Activated CD8-positive, alpha-beta memory T cell treated with anti-CD3 and anti-CD28 coated beads, Interleukin-2, amount 10 ng/mL, durations not matched to agents 7 days and 5 days (primary cell): ENCODE measurements around the gene C11orf86. TPM values are rescaled to one million over a fixed set of nuclear protein-coding genes. Genes with fewer than 3 reads are reported as not detected.

ENCODE experiments used
- ATAC-seq: fragments of 150-1000 bp; cut with Tn5 transposase; one replicate; pipeline ENCODE4 v1.10.0; 2021; ENCODE audit warnings: moderate library complexity
- CTCF ChIA-PET: fragments of 350-600 bp; sonication (Branson Sonifier 250); formaldehyde crosslinking; loops from one replicate; lab custom pipeline; 2021; ENCODE audit warnings: antibody characterized with exemption; lab: Charles Lee
- DNase-seq: peaks from one replicate; pipeline ENCODE4 v3.0.0-alpha.2; 2020
- H3K27ac Mint-ChIP-seq: one replicate; pipeline ENCODE4 v1.8.0; 2021; ENCODE audit warnings: mild to moderate bottlenecking, mixed read lengths
- H3K27me3 Mint-ChIP-seq: one replicate; pipeline ENCODE4 v1.8.0; 2021; ENCODE audit warnings: mixed read lengths
- H3K36me3 Mint-ChIP-seq: one replicate; pipeline ENCODE4 v1.8.0; 2021; ENCODE audit warnings: mild to moderate bottlenecking, mixed read lengths
- H3K4me1 Mint-ChIP-seq: one replicate; pipeline ENCODE4 v1.8.0; 2021; ENCODE audit warnings: mixed read lengths
- H3K4me3 Mint-ChIP-seq: one replicate; pipeline ENCODE4 v1.8.0; 2021; ENCODE audit warnings: mild to moderate bottlenecking, moderate library complexity, mixed read lengths
- H3K9me3 Mint-ChIP-seq: one replicate; pipeline ENCODE4 v1.8.0; 2022; ENCODE audit warnings: low read depth, mixed read lengths
- total RNA-seq, 2 experiments: library from RNA; stranded (reverse); gene quantifications; one replicate each; pipeline ENCODE4 v1.2.3, GENCODE V29; 2021

The C11orf86 gene
- total RNA-seq, 2 experiments from 2014 or later, result not detected

DNA sequence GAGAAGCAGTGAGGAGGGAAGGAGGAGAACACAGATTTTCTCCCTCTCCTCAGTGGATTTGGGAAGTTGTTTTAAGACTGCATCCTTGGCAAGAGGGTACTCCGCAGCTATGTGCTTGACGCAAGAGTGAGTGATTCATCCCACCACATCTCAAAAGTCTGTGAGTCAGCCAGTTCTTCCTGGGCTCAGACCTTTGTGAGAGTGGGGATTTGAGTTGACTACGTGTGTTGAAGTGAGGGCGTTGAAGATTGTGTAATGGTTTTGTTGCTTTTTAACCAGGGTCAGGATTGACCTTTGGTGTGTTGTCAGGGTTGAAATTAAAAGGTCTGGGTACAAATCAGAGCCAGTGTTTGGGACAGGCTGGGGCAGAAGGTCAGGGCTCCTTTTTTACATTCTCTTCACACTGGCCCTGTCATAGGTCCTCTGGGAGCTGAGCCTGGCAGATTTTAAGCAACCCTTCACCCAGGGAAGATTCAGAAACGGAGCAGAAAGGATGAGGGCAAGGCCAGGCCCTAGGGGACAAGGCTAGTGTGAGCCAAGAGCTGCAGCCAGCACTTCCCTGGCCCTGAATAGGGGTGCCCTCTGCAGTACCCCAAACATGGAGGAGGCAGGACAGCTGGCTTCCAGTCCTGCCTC, 4.2 kb upstream of the C11orf86 start:
- no peaks in the 10 kb centered on the region for H3K9me3 Mint-ChIP-seq
- peaks cover 19% of the 10 kb centered on the region for H3K4me1 Mint-ChIP-seq
- peaks cover 4% of the 10 kb centered on the region for H3K27me3 Mint-ChIP-seq
- CTCF ChIA-PET, result interaction anchor here (1.3 to 1.7 kb wide), 2 partner anchors 8 to 12 kb away, joined by 3 to 5 read pairs; no protein-coding TSS in a partner anchor
- peak; percentile 84 for ATAC-seq
- H3K4me3 Mint-ChIP-seq, result no peak overlapping the region
- DNase-seq, result peak; percentile 61
- peaks cover 2% of the 10 kb centered on the region for H3K36me3 Mint-ChIP-seq
- peak overlapping the region; percentile 37 for H3K27ac Mint-ChIP-seq

DNA sequence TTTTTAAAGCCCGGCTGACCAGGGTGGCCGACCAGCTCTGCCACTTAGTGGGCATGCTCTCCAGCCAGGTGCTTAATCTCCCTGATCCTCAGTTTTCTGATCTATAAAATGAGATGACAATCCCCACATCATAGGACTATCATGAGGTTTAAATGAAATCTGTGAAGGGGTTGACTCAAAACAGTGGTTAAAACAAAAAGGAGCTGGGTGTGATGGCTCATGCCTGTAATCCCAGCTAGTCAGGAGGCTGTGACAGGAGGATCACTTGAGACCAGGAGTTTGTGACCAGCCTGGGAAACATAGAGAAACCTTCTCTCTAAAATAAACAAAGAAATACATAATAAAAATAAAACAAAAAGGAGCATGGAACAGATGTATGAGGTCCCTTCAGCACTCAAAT, 3.6 kb upstream of the C11orf86 start:
- CTCF ChIA-PET, result interaction anchor here (1.3 to 1.7 kb wide), 2 partner anchors 8 to 12 kb away, joined by 3 to 5 read pairs; no protein-coding TSS in a partner anchor
- H3K9me3 Mint-ChIP-seq, result no peaks in the 10 kb centered on the region
- H3K4me1 Mint-ChIP-seq, result peaks cover 19% of the 10 kb centered on the region
- no peak overlapping the region for H3K27ac Mint-ChIP-seq
- ATAC-seq (no peak), DNase-seq (no peak)
- H3K27me3 Mint-ChIP-seq, result no peaks in the 10 kb centered on the region
- H3K4me3 Mint-ChIP-seq, result no peak overlapping the region
- peaks cover 2% of the 10 kb centered on the region for H3K36me3 Mint-ChIP-seq

DNA sequence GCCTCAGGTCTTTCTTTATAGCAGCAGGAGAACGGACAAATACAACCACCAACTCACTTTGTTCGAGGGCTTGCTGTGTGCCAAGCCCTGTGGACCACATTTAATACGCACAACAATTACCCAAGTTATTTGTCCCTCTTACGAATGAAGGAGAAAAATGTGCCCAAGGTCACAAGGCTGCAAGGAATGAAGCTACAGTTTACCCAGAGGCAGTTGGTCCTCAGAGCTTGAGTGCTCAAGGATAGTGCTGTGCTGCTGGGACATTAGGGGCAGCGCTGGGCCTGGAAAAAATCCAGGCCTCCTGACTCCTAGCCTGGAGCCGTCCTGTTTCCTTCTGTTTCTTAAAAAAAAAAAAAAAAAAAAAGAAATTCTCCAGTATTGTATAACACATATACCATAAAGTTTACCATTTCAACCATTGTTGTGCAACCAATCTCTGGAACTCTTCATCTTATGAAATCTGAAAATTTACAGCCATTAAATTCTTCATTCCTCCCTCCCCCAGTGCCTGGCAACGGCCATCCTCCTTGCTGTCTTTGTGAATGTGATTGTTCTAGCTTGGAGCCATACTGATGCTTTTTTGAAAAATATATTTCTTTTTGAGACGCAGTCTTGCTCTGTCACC, 1.0 kb upstream of the C11orf86 start:
- H3K27me3 Mint-ChIP-seq, result no peaks in the 10 kb centered on the region
- CTCF ChIA-PET, result interaction anchor here (1.4 kb wide), 1 partner anchor 12 kb away, joined by 3 read pairs; no protein-coding TSS in a partner anchor
- H3K9me3 Mint-ChIP-seq, result no peaks in the 10 kb centered on the region
- ATAC-seq, result no peak
- H3K27ac Mint-ChIP-seq, result no peak overlapping the region
- H3K36me3 Mint-ChIP-seq, result no peaks in the 10 kb centered on the region
- H3K4me3 Mint-ChIP-seq, result no peak overlapping the region
- DNase-seq, result no peak
- peaks cover 10% of the 10 kb centered on the region for H3K4me1 Mint-ChIP-seq

DNA sequence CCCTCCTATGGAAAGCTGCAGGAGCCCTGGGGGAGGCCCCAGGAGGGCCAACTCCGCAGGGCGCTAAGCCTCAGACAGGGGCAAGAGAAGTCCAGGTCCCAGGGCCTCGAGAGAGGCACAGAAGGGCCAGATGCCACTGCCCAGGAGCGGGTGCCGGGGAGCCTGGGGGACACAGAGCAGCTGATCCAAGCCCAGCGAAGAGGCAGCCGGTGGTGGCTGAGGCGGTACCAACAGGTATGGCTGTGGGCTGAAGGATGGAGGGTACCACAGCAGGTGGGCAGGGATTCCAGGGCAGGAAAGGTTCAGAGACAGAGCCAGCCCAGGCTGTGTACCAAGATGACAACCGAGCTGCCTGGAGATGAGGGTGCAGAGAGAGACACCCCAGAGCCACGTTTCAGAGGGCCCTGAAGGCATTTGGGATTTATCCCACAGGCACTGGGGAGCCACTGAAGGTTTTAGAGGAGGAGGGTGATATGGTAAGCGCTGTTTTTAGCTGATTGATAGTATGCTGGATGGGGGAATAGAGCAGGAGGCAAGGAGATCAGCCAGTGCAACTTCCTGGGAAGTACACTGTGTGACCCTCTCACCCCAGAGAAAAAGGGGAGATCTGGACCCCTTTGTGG, 412 bp downstream of the C11orf86 start:
- DNase-seq (no peak), ATAC-seq (no peak)
- Mint-ChIP-seq H3K4me3 (no peak overlapping the region), H3K27ac (no peak overlapping the region), H3K9me3 (peaks cover 2% of the 10 kb centered on the region), H3K36me3 (no peaks in the 10 kb centered on the region), H3K4me1 (peaks cover 6% of the 10 kb centered on the region), H3K27me3 (no peaks in the 10 kb centered on the region)
- CTCF ChIA-PET, result interaction anchor here (0.6 to 1.5 kb wide), 5 partner anchors 11 to 92 kb away, joined by 3 to 4 read pairs (median 3); no protein-coding TSS in a partner anchor

DNA sequence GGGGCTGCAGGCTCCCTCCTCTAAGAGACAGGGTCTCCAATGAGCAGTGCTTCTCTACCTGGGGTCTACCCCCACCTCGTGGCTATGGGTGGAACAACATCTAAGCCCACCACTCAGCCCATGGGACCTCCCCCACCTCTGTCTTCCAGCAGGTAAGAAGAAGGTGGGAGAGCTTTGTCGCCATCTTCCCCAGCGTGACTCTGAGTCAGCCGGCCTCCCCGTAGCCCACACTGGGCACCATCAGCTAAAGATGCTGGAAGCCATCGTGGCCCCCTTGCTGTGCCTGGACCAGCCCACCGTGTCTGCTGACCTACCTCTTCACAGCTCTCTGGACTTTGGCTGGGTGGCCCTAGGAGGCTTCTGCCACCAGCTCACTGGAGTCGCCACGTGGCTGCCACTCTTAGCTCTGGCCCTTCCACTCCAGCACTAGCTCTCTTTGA, 944 bp downstream of the C11orf86 start:
- ATAC-seq, result no peak
- H3K27me3 Mint-ChIP-seq, result no peaks in the 10 kb centered on the region
- peaks cover 2% of the 10 kb centered on the region for H3K9me3 Mint-ChIP-seq
- H3K4me3 Mint-ChIP-seq, result no peak overlapping the region
- H3K27ac Mint-ChIP-seq, result no peak overlapping the region
- H3K4me1 Mint-ChIP-seq, result peaks cover 1% of the 10 kb centered on the region
- no peak for DNase-seq
- no peaks in the 10 kb centered on the region for H3K36me3 Mint-ChIP-seq
- CTCF ChIA-PET, result interaction anchor here (0.9 to 1.5 kb wide), 6 partner anchors 10 to 93 kb away, joined by 3 to 4 read pairs (median 3); no protein-coding TSS in a partner anchor

DNA sequence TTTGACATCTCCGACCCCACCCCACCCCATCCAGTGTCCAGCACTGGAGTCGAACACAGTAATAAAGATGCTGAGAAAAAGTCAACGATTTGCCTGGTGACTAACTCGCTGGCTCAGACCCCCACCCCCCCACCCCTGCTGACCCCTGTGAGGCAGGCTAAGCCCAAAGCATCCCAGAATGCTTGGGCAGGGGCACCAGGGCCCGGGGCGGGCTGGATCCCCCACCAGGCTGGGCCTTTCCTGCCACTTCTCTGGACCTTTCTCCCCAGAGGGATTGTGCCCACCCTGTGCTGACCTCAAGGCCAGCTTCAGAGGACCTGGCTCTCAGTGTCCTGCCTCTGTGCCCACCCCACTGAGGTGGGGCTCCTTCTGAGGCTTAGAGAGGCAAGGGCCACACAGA, 1.8 kb downstream of the C11orf86 start:
- peaks cover under 1% of the 10 kb centered on the region for H3K4me1 Mint-ChIP-seq
- H3K36me3 Mint-ChIP-seq, result no peaks in the 10 kb centered on the region
- no peak overlapping the region for H3K27ac Mint-ChIP-seq
- H3K9me3 Mint-ChIP-seq, result peaks cover 2% of the 10 kb centered on the region
- H3K4me3 Mint-ChIP-seq, result no peak overlapping the region
- ATAC-seq (no peak), DNase-seq (no peak)
- CTCF ChIA-PET, result interaction anchor here (0.9 to 1.0 kb wide), 3 partner anchors 18 to 78 kb away, joined by 3 read pairs; no protein-coding TSS in a partner anchor
- H3K27me3 Mint-ChIP-seq, result peaks cover 2% of the 10 kb centered on the region

DNA sequence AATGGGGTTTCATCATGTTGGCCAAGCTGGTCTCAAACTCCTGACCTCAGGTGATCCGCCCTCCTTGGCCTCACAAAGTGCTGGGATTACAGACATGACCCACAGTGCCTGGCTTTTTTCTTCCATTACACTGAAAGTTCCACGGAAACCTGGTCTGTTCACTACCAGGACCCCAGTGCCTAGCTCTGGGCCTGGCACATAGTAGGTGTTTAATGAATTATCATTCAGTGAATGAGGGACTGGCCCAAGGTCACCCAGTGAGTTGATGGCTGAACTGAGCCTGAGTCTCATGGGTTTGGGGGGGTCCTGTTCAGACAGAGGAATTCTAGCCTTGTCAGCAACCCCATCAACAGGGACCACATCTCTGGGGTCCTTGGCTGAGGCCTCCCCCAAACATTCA, 3.1 kb downstream of the C11orf86 start:
- Mint-ChIP-seq H3K4me1 (peaks cover 5% of the 10 kb centered on the region), H3K27ac (no peak overlapping the region), H3K9me3 (peaks cover 2% of the 10 kb centered on the region), H3K4me3 (no peak overlapping the region), H3K27me3 (peaks cover 6% of the 10 kb centered on the region), H3K36me3 (no peaks in the 10 kb centered on the region)
- DNase-seq, result no peak
- CTCF ChIA-PET, result no interaction called here
- ATAC-seq, result no peak

DNA sequence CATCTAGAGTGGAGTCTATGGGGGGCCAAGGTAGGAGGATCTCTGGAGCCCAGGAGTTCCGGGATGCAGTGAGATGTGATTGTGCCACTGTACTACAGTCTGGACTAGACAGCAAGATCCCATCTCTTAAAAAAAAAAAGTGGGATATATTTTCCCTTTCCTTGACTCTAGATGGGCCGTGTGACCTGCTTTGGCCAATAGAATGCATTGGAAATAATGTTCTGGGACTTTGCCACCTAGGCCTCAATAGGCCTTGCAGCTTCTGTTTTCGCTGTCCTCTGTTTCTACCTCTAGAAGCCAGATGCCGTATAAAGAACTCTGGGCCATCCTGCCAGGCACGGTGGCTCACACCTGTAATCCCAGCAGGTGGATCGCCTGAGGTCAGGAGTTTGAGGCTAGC, 3.6 kb downstream of the C11orf86 start:
- H3K4me3 Mint-ChIP-seq, result no peak overlapping the region
- H3K27me3 Mint-ChIP-seq, result peaks cover 6% of the 10 kb centered on the region
- no peak overlapping the region for H3K27ac Mint-ChIP-seq
- peaks cover 5% of the 10 kb centered on the region for H3K4me1 Mint-ChIP-seq
- H3K9me3 Mint-ChIP-seq, result peaks cover 2% of the 10 kb centered on the region
- H3K36me3 Mint-ChIP-seq, result no peaks in the 10 kb centered on the region
- CTCF ChIA-PET, result interaction anchor here (0.7 kb wide), 1 partner anchor 220 kb away, joined by 3 read pairs; no protein-coding TSS in a partner anchor
- DNase-seq (no peak), ATAC-seq (no peak)

DNA sequence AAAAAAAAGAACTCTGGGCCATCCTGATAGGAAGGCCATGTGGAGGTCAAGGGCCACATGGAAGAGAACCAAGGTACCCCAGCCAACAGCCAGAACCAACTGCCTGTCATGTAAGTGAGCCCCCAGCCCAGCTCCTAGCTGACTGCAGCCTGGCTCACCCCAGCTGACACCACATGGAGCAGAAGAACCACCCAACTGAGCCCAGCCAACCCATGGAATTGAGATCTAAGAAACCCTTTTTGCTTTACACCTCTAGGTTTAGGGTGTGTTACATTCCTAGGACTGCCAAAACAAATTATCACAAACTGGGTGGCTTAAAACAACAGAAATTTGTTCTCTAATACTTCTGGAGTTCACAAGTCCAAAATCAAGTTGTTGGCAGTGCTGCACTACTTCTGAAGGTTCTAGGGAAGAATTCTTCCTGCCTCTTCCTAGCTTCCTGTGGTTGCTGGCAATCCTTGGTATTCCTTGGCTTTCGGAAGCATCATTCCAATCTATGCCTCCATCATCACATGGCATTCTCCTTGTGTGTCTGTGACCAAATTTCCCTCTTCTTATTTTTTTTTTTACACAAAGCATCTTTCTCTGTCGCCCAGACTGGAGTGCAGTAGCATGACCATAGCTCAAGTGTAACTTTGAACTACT, 4.4 kb downstream of the C11orf86 start:
- Mint-ChIP-seq H3K4me3 (no peak overlapping the region), H3K4me1 (peaks cover 5% of the 10 kb centered on the region), H3K27me3 (peaks cover 6% of the 10 kb centered on the region), H3K27ac (no peak overlapping the region), H3K36me3 (no peaks in the 10 kb centered on the region), H3K9me3 (peaks cover 2% of the 10 kb centered on the region)
- CTCF ChIA-PET, result interaction anchor here (0.7 kb wide), 1 partner anchor 221 kb away, joined by 3 read pairs; no protein-coding TSS in a partner anchor
- DNase-seq (no peak), ATAC-seq (no peak)

DNA sequence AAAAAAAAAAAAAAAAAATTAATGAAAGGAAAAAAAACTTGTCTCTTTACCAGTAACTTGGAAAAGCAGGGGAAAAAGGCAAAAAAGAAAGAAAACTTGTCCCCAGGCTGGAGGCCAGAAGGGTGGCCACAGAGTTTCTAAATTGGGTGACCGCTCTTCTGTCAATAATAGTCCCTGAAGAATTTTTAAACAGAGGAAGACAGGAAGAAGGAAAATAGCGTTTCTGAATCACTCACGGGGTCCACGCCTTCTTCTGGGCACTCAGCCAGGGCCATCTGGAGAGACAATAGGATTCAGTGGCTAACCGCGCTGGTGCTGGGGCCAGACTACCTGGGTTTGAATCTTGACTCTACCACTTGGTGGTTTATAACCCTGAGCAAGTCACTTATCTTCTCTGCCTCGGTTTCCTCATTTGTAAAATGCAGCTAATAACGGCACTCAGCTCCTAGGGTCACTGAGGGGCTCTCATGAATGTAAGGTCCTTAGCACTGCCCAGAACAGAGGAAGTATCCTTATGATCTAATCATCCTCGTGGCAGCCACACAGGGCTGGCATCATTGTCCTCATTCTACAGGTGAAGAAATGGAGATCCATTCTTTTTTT, 7.0 kb downstream of the C11orf86 start:
- H3K4me3 Mint-ChIP-seq, result no peak overlapping the region
- H3K36me3 Mint-ChIP-seq, result no peaks in the 10 kb centered on the region
- DNase-seq (no peak), ATAC-seq (no peak)
- peaks cover 5% of the 10 kb centered on the region for H3K4me1 Mint-ChIP-seq
- peaks cover 2% of the 10 kb centered on the region for H3K9me3 Mint-ChIP-seq
- H3K27me3 Mint-ChIP-seq, result peaks cover 6% of the 10 kb centered on the region
- H3K27ac Mint-ChIP-seq, result no peak overlapping the region
- CTCF ChIA-PET, result interaction anchor here (0.7 kb wide), 1 partner anchor 171 kb away, joined by 4 read pairs; no protein-coding TSS in a partner anchor

DNA sequence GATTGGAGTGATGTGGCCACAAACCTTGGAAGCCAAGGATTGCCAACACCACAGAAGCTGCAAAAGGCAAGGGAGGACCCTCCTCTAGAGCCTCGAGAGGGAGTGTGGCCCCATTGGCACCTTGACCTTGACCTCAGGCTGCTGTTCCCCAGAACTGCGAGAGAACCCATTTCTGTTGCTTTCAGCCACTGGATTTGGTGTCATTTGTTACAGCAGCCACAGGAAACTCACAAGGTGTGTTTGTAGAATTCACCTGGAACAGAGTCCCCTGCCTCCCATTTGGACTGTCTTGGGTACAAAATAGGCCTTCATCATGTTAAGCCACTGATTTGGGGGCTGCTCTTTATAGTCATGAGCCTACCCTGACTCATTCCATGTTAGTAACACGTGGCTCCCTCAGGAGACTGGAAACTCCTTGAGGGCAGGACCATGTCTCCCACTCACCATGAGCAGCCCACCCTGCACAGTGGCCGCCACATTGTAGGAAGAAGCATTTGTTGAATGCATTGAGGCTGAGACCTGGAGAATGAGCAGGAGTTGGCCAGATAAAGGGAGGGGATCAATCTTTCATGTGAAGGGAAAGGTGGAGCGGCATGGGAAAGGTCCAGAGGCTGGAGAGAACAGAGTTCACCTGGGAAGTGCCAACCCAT, 8.3 kb downstream of the C11orf86 start:
- no peak overlapping the region for H3K4me3 Mint-ChIP-seq
- no peak for ATAC-seq

DNA sequence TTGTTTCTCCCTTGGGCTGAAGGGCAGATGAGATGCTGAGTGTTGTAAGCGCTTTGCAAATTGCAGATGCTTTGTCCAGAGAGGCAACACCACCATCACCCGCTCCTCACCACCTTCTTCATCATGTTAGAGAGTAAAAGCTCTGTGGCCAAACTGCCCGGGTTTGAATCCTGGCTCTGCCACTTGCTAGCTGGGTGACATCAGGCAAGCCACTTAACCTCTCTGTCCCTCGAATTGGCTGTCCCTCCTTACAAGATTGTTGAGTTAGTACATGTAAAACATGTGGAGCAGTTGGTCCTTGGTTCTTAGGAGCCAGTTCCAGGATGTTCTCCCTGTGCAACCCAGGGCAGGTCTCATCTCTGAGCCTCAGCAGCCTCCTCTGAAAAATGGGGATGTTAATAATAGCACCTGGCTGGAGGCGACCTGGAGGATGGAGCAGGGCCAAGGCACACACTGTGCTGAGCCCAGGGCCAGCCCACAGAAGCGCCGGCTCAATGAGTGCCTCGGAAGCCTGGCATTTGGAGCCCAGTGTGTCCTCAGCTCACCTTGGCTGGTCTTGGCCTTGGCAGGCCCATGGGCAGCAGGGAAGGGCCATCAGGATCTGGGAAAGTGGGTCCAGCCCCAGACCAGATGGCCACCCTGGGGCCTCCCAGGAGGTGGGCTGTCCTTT, 10.5 kb downstream of the C11orf86 start:
- CTCF ChIA-PET, result interaction anchor here (0.9 to 1.2 kb wide), 3 partner anchors 10 to 85 kb away, joined by 3 read pairs; no protein-coding TSS in a partner anchor
- Mint-ChIP-seq H3K4me3 (no peak overlapping the region), H3K9me3 (no peaks in the 10 kb centered on the region), H3K36me3 (no peaks in the 10 kb centered on the region), H3K27me3 (peaks cover 6% of the 10 kb centered on the region), H3K4me1 (peaks cover 8% of the 10 kb centered on the region), H3K27ac (no peak overlapping the region)
- ATAC-seq (no peak), DNase-seq (no peak)

More for the DNA sequence above, 8.3 kb downstream of the C11orf86 start:
- H3K27me3 Mint-ChIP-seq, result peaks cover 6% of the 10 kb centered on the region
- H3K9me3 Mint-ChIP-seq, result peaks cover 2% of the 10 kb centered on the region
- H3K36me3 Mint-ChIP-seq, result no peaks in the 10 kb centered on the region
- no peak overlapping the region for H3K27ac Mint-ChIP-seq
- DNase-seq, result no peak
- CTCF ChIA-PET, result no interaction called here
- peaks cover 8% of the 10 kb centered on the region for H3K4me1 Mint-ChIP-seq
